ENCODE results near the gene B3GALT6. TPM values are rescaled to one million over a fixed set of nuclear protein-coding genes. Genes with fewer than 3 reads are reported as not detected.

The B3GALT6 gene
- total and polyA plus RNA-seq, 2 donors (not counting 1 experiment from before 2014, with no cell fraction given), result 17.9 to 19.3 TPM

DNA sequence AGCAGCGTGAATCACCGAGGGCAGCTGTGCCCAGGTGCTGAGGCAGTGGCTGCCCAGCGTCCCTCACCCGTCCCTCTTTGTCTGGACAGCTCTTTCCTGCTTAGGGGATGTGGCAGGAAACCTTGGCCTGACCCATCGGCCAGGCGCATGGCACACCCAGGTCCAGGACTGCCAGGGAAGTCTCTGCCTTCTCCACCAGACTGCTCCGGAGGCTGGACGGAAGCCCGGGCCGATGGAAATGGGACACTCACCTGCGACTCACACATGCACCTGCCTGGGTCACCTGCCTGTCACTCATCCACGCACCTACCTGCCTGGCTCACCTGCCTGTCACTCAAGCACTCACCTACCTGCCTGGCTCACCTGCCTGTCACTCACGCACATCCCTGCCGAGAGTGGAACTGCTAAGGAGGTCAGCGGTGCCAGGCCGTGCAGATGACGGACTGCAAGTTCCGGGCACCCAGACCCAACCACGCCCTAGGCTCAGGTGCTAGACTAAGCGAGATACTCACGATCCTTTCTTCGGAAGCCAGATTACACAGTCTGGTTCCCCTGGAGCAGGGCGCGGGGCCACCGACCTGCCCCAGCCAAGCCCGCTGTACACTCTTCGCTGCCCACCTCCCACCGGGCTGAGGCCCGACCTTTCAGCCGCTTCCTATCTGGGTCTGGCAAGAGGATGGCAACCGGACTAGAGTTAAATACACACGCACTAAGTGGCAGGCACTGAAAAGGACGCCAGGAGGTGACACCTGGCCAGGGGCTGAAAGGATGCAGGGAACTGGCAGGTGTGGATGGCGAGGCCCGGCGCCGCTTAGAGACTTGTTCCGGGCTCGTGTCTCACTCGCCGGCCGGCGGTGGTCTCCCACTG is 40.5 kb downstream of the B3GALT6 start:
- H3K27ac ChIP-seq (ENCODE audit: insufficient read depth, low read length), result peak overlapping the region; percentile 95
- H3K36me3 ChIP-seq (ENCODE audit: control insufficient read depth, insufficient read depth, low read length), result peaks cover 11% of the 10 kb centered on the region
- DNase-seq (ENCODE audit: low read depth in 2 of 2), result peak in 1 of 2 donors; percentile 39
- TF ChIP-seq, protein P1, sequence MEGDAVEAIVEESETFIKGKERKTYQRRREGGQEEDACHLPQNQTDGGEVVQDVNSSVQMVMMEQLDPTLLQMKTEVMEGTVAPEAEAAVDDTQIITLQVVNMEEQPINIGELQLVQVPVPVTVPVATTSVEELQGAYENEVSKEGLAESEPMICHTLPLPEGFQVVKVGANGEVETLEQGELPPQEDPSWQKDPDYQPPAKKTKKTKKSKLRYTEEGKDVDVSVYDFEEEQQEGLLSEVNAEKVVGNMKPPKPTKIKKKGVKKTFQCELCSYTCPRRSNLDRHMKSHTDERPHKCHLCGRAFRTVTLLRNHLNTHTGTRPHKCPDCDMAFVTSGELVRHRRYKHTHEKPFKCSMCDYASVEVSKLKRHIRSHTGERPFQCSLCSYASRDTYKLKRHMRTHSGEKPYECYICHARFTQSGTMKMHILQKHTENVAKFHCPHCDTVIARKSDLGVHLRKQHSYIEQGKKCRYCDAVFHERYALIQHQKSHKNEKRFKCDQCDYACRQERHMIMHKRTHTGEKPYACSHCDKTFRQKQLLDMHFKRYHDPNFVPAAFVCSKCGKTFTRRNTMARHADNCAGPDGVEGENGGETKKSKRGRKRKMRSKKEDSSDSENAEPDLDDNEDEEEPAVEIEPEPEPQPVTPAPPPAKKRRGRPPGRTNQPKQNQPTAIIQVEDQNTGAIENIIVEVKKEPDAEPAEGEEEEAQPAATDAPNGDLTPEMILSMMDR (conservative IDR thresholded peaks at IDR 0.05 in 1 of 2, IDR thresholded peaks at IDR 0.05 in 1 of 2; ENCODE audit: low read depth in 1 of 2, low read length in 2 of 2), result no peak
- TF ChIP-seq EZH2 (IDR thresholded peaks at IDR 0.05; ENCODE audit: low read length, missing control alignments), result no peak
- H3K4me3 ChIP-seq (replicated peaks in 1 of 4; ENCODE audit: control extremely low read depth in 1 of 4, insufficient read depth in 1 of 4, low read depth in 3 of 4, low read length in 4 of 4), result peak overlapping the region; percentile 82 to 96 (median 86)
- no peak overlapping the region for H2AFZ ChIP-seq (ENCODE audit: low read length)
- peak overlapping the region; percentile 97 for H3K9ac ChIP-seq (ENCODE audit: insufficient read depth, low read length)
- no peaks in the 10 kb centered on the region for H3K27me3 ChIP-seq (ENCODE audit: control insufficient read depth, insufficient read depth, low read length)
- peaks cover 59% of the 10 kb centered on the region for H3K79me2 ChIP-seq (ENCODE audit: control insufficient read depth, insufficient read depth, low read length)
- no peaks in the 10 kb centered on the region for H3K9me3 ChIP-seq (ENCODE audit: control insufficient read depth, insufficient read depth, low read depth, low read length)
- H3K4me2 ChIP-seq (ENCODE audit: extremely low read depth, insufficient read depth, low read length), result peak overlapping the region; percentile 89
- peaks cover 20% of the 10 kb centered on the region for H3K4me1 ChIP-seq (ENCODE audit: control insufficient read depth, extremely low read depth, insufficient read depth, low read length)
- no peaks in the 10 kb centered on the region for H4K20me1 ChIP-seq (ENCODE audit: control insufficient read depth, extremely low read depth, insufficient read depth, low read length)

DNA sequence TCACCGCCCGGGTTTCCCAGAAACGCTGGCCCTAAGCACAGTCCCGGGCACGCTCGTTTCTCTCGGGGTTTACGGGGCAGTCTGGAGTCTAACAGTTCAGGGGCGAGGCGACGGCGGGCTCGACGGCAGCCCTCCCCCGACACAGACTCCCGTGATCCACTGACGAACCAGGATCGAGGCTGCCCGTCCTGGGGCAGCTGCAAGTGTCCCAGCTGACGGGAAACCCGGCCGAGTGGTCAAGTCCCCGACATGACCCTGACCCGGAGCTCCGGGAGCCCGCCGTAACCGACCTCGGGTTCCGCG is 41.1 kb downstream of the B3GALT6 start:
- TF ChIP-seq EZH2 (IDR thresholded peaks at IDR 0.05; ENCODE audit: low read length, missing control alignments), result no peak
- TF ChIP-seq, protein P1 (conservative IDR thresholded peaks at IDR 0.05 in 1 of 2, IDR thresholded peaks at IDR 0.05 in 1 of 2; ENCODE audit: low read depth in 1 of 2, low read length in 2 of 2), result no peak
- Histone ChIP-seq H3K79me2 (ENCODE audit: control insufficient read depth, insufficient read depth, low read length) (peaks cover 53% of the 10 kb centered on the region), H3K9me3 (ENCODE audit: control insufficient read depth, insufficient read depth, low read depth, low read length) (no peaks in the 10 kb centered on the region), H3K9ac (ENCODE audit: insufficient read depth, low read length) (peak overlapping the region; percentile 97), H3K36me3 (ENCODE audit: control insufficient read depth, insufficient read depth, low read length) (peaks cover 6% of the 10 kb centered on the region), H3K4me2 (ENCODE audit: extremely low read depth, insufficient read depth, low read length) (peak overlapping the region; percentile 89), H3K27me3 (ENCODE audit: control insufficient read depth, insufficient read depth, low read length) (no peaks in the 10 kb centered on the region), H4K20me1 (ENCODE audit: control insufficient read depth, extremely low read depth, insufficient read depth, low read length) (no peaks in the 10 kb centered on the region), H3K4me3 (replicated peaks in 1 of 4; ENCODE audit: control extremely low read depth in 1 of 4, insufficient read depth in 1 of 4, low read depth in 3 of 4, low read length in 4 of 4) (peak overlapping the region; percentile 82 to 96 (median 86)), H3K4me1 (ENCODE audit: control insufficient read depth, extremely low read depth, insufficient read depth, low read length) (peaks cover 20% of the 10 kb centered on the region), H2AFZ (ENCODE audit: low read length) (no peak overlapping the region), H3K27ac (ENCODE audit: insufficient read depth, low read length) (peak overlapping the region; percentile 95)
- DNase-seq (ENCODE audit: low read depth in 2 of 2), result no peak

DNA sequence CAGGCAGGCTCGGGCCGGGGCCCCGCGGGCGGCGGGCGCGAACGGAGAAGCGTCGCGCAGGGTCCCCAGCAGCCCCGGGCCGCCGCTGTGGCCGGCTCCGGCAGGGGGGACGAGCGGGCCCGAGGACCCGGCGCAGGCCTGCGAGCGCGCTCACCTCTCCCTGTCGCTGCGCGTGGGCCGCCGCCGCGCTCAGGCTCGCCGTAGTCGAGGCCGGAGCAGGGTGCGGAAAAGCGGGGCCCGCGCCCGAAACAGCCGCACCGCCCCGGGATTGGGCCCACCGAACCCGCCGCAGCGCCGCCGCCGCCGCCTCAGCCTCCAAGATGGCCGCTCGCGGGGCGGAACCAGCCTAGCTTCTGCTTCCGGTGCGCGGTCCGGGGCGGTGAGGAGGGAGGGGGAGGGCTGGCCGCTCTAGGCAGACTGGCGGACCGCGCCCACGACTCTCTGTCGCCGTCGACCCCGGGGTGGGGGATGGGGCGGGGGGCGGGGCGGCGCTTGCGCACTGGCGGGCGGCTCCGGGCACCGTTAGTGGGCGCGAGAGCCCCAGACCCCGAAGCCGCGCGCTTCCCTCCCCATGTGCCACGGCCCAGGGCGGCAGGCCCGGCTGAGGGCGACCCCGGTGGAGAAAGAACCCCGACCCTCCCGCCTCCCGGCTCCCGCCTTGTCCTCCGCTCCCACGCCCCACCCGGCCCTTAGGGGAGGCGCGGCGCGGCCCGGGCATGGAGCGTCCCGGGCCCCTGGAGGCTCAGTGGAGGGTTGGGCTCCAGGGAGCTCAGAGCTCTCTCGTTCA is 41.7 kb downstream of the B3GALT6 start, which contains the start of gene UBE2J2:
TSS of gene UBE2J2 (minus strand) at position 343 of the 787 bp plus-strand sequence. CDS start 5,862 bp downstream, outside the sequence.
- Histone ChIP-seq H3K27ac (ENCODE audit: insufficient read depth, low read length) (peak within 1 kb of the TSS; percentile 95), H3K9me3 (ENCODE audit: control insufficient read depth, insufficient read depth, low read depth, low read length) (no peaks in the 10 kb centered on the region), H4K20me1 (ENCODE audit: control insufficient read depth, extremely low read depth, insufficient read depth, low read length) (no peaks in the 10 kb centered on the region), H3K9ac (ENCODE audit: insufficient read depth, low read length) (peak within 1 kb of the TSS; percentile 97), H3K4me3 (replicated peaks in 1 of 4; ENCODE audit: control extremely low read depth in 1 of 4, insufficient read depth in 1 of 4, low read depth in 3 of 4, low read length in 4 of 4) (peak within 1 kb of the TSS; percentile 82 to 96 (median 86)), H3K27me3 (ENCODE audit: control insufficient read depth, insufficient read depth, low read length) (no peaks in the 10 kb centered on the region), H3K36me3 (ENCODE audit: control insufficient read depth, insufficient read depth, low read length) (peaks cover 3% of the 10 kb centered on the region), H3K79me2 (ENCODE audit: control insufficient read depth, insufficient read depth, low read length) (peaks cover 48% of the 10 kb centered on the region), H2AFZ (ENCODE audit: low read length) (peak within 1 kb of the TSS; percentile 75), H3K4me2 (ENCODE audit: extremely low read depth, insufficient read depth, low read length) (peak within 1 kb of the TSS; percentile 89), H3K4me1 (ENCODE audit: control insufficient read depth, extremely low read depth, insufficient read depth, low read length) (peaks cover 20% of the 10 kb centered on the region)
- DNase-seq (ENCODE audit: low read depth in 2 of 2), result peak; percentile 91 to 94
- TF ChIP-seq, protein P1 (conservative IDR thresholded peaks at IDR 0.05 in 1 of 2, IDR thresholded peaks at IDR 0.05 in 1 of 2; ENCODE audit: low read depth in 1 of 2, low read length in 2 of 2), result no peak
- TF ChIP-seq EZH2 (IDR thresholded peaks at IDR 0.05; ENCODE audit: low read length, missing control alignments), result no peak

Measured in fibroblast of lung (primary cell).